HL-60 (cell line): ENCODE data around the gene CACNA2D1.
"Not testable (repeated sequence)": the region's sequence is repeated elsewhere in the genome, so short reads cannot be mapped to it uniquely, and the experiment has no call there.

Experiments
- DNase-seq, 2 experiments: peaks; one replicate each; pipeline ENCODE4 v3.0.0-alpha.2; 2010 to 2020; ENCODE audit warnings: low read depth in 1 of 2, low spot score in 1 of 2
- H3K27ac ChIP-seq: fragments of 250-450 bp; sonication (Bioruptor Pico); replicated peaks from 2 replicates; pipeline ENCODE4 v1.5.1; 2020; ENCODE audit warnings: mild to moderate bottlenecking, moderate library complexity
- H3K27me3 ChIP-seq: fragments of 250-450 bp; sonication (Bioruptor Pico); 2 replicates; pipeline ENCODE4 v1.5.1; 2021; ENCODE audit warnings: mild to moderate bottlenecking, moderate library complexity; ENCODE audit not compliant: insufficient read depth, poor library complexity, severe bottlenecking
- H3K4me3 ChIP-seq: replicated peaks from 2 replicates; pipeline ENCODE4 v1.5.1; 2011; ENCODE audit warnings: mild to moderate bottlenecking, control low read depth, low read length; ENCODE audit not compliant: insufficient read depth
- CTCF ChIP-seq: IDR thresholded peaks from one replicate; pipeline ENCODE4 v1.5.1; 2011; ENCODE audit warnings: low read length, control low read depth, inconsistent platforms; ENCODE audit not compliant: insufficient read depth
- GABPA ChIP-seq: IDR thresholded peaks from 2 replicates; pipeline ENCODE4 v1.6.1; 2012; ENCODE audit warnings: low read depth
- POLR2AphosphoS5 ChIP-seq: IDR thresholded peaks from 2 replicates; pipeline ENCODE4 v1.6.1; 2012; ENCODE audit warnings: low read depth
- REST ChIP-seq: IDR thresholded peaks from 2 replicates; pipeline ENCODE4 v1.6.1; 2012; ENCODE audit warnings: low read depth; ENCODE audit not compliant: insufficient replicate concordance
- SPI1 ChIP-seq: IDR thresholded peaks from 2 replicates; pipeline ENCODE4 v1.6.1; 2012; ENCODE audit warnings: low read depth, mild to moderate bottlenecking, borderline replicate concordance

Gene CACNA2D1

GRCh38 chr7:82018226-82018625, 425.4 kb downstream of the CACNA2D1 start:
- no peak for DNase-seq
- TF ChIP-seq CTCF (no peak), POLR2AphosphoS5 (no peak), SPI1 (no peak), REST (no peak), GABPA (no peak)
- Histone ChIP-seq H3K27ac (no peak overlapping the region), H3K4me3 (no peak overlapping the region), H3K27me3 (no peaks in the 10 kb centered on the region)

- no peak for TF ChIP-seq POLR2AphosphoS5
- TF ChIP-seq CTCF, result peak; percentile 21
- TF ChIP-seq REST, result no peak
- DNase-seq, result no peak
- no peak overlapping the region for H3K4me3 ChIP-seq
- no peak overlapping the region for H3K27ac ChIP-seq
- no peaks in the 10 kb centered on the region for H3K27me3 ChIP-seq
Measured at GRCh38 chr7:82017334-82017943, 426.1 kb downstream of the CACNA2D1 start.

- no peaks in the 10 kb centered on the region for H3K27me3 ChIP-seq
- H3K4me3 ChIP-seq, result no peak overlapping the region
- DNase-seq, result no peak
- H3K27ac ChIP-seq, result no peak overlapping the region
- TF ChIP-seq POLR2AphosphoS5 (no peak), CTCF (no peak), GABPA (no peak), REST (no peak), SPI1 (no peak)
Measured at GRCh38 chr7:82015751-82016150, 427.8 kb downstream of the CACNA2D1 start.

- H3K27me3 ChIP-seq, H3K4me3 ChIP-seq, H3K27ac ChIP-seq, DNase-seq: not testable (repeated sequence)
Measured at GRCh38 chr7:82014574-82014973, 429.0 kb downstream of the CACNA2D1 start.
